ENCODE results near the gene MFN1.

The MFN1 gene

DNA sequence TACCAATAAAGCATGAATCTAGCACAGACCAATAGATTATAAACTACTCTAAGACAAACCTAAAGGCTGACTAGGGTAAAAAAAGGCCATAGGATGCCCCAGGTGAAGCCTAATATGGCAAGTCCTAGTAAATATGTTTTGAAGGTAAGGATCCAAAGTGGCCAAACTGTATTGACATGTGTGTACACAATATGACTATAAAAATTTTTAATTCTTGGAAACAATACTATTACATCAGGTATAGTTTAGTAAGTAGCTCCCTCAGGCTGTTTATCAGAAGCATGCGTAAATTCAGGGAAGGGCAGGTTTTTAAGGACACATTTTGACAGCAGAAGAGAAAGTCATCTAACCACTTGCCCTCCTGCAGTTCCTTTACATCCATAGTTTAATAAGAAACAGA, 84.9 kb downstream of the MFN1 start:
- DNase-seq: no peak

GRCh38 chr3:179436517-179436916, 89.0 kb downstream of the MFN1 start:
- peak; percentile 38 to 47 for DNase-seq

- DNase-seq: no peak
Measured at GRCh38 chr3:179438841-179439240, 91.3 kb downstream of the MFN1 start.

Measured in inflammatory macrophage treated with lipopolysaccharide for 1 hour (primary cell).